SU-DHL-6 (cell line): ENCODE measurements around the gene MED15.

Source experiments
- CTCF ChIP-seq: fragments of 200-600 bp; sonication (generic); IDR thresholded peaks from one replicate; pipeline ENCODE4 v1.5.1; 2017; ENCODE audit warnings: antibody characterized with exemption, mild to moderate bottlenecking, low read length, moderate library complexity; ENCODE audit not compliant: insufficient read depth, poor library complexity, severe bottlenecking
- EZH2phosphoT487 ChIP-seq: fragments of 200-600 bp; sonication (generic), shearing (Covaris generic); conservative IDR thresholded peaks from 2 replicates; pipeline ENCODE4 v1.6.1; 2018; ENCODE audit warnings: mild to moderate bottlenecking, antibody characterized with exemption, low read length, moderate library complexity, mixed read lengths

- TF ChIP-seq CTCF, result no peak
- no peak for TF ChIP-seq EZH2phosphoT487
These were observed 83.9 kb downstream of the MED15 start for GRCh38 chr22:20591295-20591645.
